Measurements from ENCODE around the gene GAS5.
"Not testable (repeated sequence)": the region's sequence is repeated elsewhere in the genome, so short reads cannot be mapped to it uniquely, and the experiment has no call there.

GAS5 gene

GRCh38 chr1:173867753-173868265 is at the start of gene GAS5:
TSS of gene GAS5 (minus strand) at chr1:173867989.
- peak; percentile 69 for DNase-seq (ENCODE audit: low spot score)

GRCh38 chr1:173917149-173917548 is 49.4 kb upstream of the GAS5 start, which contains the start of gene SERPINC1:
TSS of gene SERPINC1 (minus strand) at chr1:173917327. CDS start at chr1:173917259, 68 bp downstream.
- peak; percentile 38 for DNase-seq (ENCODE audit: low spot score)

DNA sequence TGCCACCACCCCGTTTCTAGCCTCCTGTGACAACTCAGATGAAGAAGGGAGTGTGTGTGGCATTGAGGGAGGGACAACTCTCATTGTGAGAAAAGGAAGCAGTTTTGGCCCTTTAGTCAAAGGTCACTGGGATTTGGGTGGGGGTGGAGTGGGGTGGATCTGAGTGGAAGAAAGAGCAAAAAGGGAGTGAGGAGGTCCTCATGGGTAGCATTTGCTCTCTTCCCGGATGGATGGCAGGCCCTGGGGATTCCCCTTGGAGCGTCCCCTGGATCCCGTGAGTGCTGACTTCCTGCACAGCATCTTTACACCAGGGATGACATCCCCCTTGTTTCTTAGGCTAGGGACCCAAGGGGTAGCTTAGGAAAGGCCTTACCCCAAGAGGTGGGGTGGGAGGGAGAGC is 48.9 kb upstream of the GAS5 start:
- DNase-seq (ENCODE audit: low spot score) = no peak

GRCh38 chr1:173915596-173915995 is 47.8 kb upstream of the GAS5 start:
- DNase-seq (ENCODE audit: low spot score) = no peak

DNA sequence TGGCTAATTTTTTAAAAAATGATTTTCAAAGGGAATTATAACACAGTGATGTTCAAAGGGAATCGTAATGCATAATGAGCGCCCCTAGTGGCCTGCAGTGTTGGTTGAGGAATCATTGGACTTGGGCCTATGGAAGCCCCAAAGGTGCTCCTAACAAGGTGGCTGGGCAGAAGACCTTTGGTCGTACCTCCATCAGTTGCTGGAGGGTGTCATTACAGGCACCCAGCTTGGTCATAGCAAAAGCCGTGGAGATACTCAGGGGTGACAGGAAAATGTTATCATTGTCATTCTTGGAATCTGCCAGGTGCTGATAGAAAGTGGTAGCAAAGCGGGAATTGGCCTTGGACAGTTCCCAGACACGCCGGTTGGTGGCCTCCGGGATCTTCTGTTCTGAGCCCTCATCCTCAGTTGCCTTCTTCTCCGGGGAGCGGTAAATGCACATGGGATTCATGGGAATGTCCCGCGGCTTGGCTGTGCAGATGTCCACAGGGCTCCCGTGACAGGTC is 46.6 kb upstream of the GAS5 start:
- peak; percentile 28 for DNase-seq (ENCODE audit: low spot score)

- DNase-seq (ENCODE audit: low spot score) = no peak
Measured at GRCh38 chr1:173913111-173913510, 45.3 kb upstream of the GAS5 start.

DNA sequence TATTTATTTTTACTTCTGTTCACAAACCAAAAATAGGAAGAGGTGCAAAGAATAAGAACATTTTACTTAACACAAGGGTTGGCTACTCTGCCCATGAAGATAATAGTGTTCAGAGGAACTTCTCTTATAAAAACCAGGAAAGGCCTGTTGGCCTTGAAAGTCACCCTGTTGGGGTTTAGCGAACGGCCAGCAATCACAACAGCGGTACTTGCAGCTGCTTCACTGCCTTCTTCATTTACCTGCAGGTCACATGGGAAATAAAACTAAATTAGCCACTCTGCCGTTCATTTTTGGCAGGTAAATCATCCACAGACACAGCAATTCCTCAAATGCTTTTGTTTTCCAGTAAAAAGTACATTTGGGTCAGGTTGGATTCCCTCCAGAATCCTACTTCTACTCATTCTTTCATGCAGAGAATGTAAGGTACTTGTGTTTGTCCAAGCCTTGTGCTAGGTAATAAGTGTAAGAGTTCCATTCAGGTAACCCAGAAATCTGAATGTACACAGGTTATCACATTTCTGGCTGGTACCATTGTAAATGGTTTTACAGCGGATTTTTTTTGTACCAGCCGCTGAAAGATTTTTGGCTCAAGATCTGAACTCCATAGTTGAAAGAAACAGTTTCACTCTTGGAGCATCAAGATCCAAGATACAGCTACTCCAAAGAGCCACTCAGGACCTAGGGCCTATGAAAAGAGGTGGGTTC is 36.2 kb upstream of the GAS5 start:
- DNase-seq (ENCODE audit: low spot score) = no peak

GRCh38 chr1:173900992-173901391 is 33.2 kb upstream of the GAS5 start:
- no peak for DNase-seq (ENCODE audit: low spot score)

GRCh38 chr1:173900427-173900826 is 32.6 kb upstream of the GAS5 start:
- DNase-seq (ENCODE audit: low spot score) = no peak

DNA sequence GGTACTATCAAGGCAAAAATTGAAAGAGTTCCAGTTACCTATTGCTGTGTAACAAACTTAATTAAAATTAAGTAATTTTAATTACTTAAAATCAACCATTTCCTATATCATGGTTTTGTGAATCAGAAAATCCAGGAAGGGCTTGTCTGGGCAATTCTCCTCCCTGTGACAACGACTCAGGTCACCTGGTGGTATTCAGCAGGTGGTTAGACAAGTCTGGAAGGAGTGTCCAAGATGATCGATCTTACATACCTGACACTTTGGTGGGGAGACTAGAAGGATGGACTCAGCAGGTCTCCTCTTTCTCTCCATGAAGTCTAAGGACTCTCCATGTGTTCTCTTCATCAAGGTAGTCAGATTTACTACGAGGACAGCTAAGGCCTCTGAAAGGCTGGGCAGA is 26.4 kb upstream of the GAS5 start:
- DNase-seq (ENCODE audit: low spot score) = no peak

DNA sequence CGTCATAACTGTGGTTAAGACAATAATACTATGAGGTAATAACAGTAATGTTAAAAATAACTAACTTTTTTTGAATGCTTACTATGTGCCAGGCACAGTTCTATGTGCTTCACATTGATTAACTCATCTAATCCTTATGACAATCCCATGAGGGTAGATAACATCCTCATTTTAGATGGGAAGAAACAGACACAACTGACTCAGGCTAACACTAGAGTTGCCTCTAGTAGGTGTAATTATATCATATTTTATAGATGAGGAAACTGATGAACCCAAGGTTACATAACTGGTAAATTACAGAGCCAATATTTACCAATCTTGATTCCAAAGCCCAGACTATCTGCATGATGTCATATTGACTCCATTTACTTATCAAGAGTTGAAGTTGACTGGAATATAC is 25.8 kb upstream of the GAS5 start:
- no peak for DNase-seq (ENCODE audit: low spot score)

- DNase-seq (ENCODE audit: low spot score) = no peak
Measured at GRCh38 chr1:173889885-173890284, 22.1 kb upstream of the GAS5 start.

DNA sequence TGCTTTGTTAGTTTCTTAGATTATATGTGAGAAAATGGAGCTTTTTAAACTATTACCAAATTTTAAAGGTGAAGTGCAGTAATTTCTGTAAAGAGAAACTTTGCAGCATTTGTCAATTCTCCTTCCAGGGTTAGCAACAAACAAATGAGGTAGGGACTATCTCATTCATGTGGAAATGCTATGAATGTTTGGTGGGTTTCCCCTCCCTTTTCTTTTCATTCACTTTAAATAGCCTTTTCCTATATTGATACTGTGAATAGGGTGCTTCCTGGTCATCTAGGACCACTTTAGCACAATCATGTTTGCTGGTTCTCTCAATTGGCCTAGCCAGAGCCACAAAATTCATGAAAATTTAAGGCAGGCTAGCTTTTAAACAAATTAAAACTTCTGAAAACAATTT is 21.0 kb upstream of the GAS5 start:
- DNase-seq (ENCODE audit: low spot score) = no peak

DNA sequence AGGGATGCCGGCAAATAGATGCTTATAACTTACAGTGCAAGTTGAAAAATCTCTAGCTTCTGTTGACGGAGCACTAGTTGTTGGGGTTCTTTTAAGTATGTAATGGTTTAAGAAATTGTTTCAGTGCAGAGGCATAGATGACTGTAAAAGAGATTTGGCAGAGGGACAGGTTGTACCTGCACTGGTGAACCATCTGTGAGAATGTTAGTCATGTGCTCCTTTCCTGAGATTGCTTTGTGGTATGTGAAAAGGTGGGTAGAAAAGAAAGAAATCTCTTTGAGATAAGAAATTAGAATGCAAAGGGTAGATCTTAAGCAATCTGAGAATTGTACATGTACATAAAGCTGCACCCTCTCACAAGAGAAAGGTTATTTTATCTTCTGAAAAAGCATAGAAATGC is 19.8 kb upstream of the GAS5 start:
- DNase-seq (ENCODE audit: low spot score) = no peak

GRCh38 chr1:173886746-173887611 is 19.2 kb upstream of the GAS5 start:
- DNase-seq (ENCODE audit: low spot score) = no peak

- no peak for DNase-seq (ENCODE audit: low spot score)
Measured at GRCh38 chr1:173884701-173885100, 16.9 kb upstream of the GAS5 start.

DNA sequence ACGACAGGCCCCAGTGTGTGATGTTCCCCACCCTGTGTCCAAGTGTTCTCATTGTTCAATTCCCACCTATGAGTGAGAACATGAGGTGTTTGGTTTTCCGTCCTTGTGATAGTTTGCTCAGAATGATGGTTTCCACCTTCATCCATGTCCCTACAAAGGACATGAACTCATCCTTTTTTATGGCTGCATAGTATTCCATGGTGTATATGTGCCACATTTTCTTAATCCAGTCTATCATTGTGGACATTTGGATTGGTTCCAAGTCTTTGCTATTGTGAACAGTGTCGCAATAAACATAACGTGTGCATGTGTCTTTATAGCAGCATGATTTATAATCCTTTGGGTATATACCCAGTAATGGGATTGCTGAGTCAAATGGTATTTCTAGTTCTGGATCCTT is 13.3 kb upstream of the GAS5 start:
- not testable (repeated sequence) for DNase-seq (ENCODE audit: low spot score)

DNA sequence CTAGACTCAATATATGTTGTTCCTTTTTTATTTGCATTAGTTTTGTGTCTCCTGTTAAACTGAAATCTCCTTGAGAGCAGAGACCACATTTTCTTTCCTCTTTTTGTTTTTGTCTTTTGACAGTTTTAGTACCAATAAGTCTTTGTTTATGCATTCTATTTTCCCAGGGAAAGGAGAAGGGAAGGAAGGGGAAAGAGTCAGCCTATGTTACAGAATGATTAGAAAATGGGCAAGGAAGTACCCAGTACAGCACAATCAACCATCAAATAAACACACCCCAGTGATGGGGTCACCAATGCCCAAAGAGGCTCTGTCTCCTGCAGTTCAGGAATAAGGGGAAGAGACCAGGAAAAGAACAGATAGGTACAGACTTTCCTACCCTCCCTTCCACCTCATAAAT is 10.5 kb upstream of the GAS5 start:
- DNase-seq (ENCODE audit: low spot score) = no peak

- DNase-seq (ENCODE audit: low spot score) = no peak
Measured at GRCh38 chr1:173876732-173877131, 8.9 kb upstream of the GAS5 start.

DNA sequence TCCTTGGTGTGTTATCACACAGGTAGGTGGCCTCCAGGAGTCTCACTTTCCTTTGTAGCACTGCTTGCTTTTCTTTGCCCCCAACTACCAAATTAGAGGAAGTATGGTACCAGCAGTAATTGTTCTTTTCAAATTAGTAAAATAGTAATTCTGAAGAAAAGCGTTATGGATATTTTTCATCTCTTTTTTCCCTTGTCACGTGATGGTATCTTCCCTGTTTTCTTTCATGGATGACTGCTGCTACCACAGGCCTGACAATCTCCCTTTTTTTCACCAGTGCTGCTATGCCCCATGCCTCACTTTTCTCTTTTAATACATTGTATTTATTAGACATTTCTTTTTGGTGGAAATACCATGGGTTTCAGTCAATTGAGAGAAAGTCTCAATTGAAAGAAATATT is 3.7 kb upstream of the GAS5 start:
- no peak for DNase-seq (ENCODE audit: low spot score)

DNA sequence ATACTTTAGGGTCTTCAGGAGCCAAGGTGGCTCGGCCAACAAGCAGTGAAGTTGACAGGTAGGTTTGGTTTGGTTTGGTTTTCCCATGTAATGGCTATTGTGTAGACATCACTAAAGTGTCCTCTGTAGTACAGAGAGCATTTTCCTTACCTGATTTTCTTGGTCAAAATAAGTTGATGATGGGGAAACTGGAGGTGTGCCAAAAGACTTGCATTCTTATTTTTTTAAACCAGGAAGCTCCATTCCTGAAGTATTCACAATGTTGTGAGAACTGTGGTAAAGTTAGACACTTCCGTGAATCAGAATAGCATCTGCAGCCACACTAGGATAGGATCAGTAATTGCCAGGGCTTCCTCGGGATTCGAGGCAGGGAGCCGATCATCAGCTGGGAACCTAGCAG is 3.3 kb upstream of the GAS5 start:
- no peak for DNase-seq (ENCODE audit: low spot score)

DNA sequence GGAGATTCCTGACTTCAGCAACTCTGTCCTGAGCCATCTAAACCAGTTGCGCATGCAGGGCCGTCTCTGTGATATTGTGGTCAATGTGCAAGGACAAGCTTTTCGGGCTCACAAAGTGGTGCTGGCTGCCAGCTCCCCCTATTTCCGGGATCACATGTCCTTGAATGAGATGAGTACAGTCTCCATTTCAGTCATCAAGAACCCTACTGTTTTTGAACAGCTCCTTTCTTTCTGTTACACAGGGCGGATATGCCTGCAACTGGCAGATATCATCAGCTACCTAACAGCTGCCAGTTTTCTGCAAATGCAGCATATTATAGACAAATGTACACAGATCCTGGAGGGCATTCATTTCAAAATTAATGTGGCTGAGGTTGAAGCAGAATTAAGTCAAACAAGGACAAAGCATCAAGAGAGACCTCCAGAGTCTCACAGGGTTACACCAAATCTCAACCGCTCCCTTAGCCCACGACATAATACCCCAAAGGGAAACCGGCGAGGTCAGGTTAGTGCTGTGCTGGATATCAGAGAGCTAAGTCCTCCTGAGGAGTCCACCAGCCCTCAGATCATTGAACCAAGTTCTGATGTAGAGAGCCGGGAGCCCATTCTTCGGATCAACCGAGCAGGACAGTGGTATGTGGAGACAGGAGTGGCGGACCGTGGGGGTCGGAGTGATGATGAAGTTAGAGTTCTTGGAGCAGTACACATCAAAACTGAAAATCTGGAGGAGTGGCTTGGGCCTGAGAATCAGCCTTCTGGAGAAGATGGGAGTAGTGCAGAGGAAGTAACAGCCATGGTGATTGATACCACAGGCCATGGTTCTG is 2.7 kb upstream of the GAS5 start:
- no peak for DNase-seq (ENCODE audit: low spot score)

Measured in HuH-7.5 (cell line).